RWPE2 (cell line): ENCODE data around the gene PCP2.

Experiments
- ATAC-seq: fragments of 200-7000 bp; cut with Tn5 transposase; 3 replicates; pipeline ENCODE4 v1.9.1; 2021; ENCODE audit warnings: low read depth
- DNase-seq: peaks from one replicate; pipeline ENCODE4 v3.0.0-alpha.2; 2020; ENCODE audit warnings: low spot score
- H3K27ac ChIP-seq: fragments of 450-650 bp; 2 replicates; pipeline ENCODE4 v1.5.1; 2017; ENCODE audit warnings: mild to moderate bottlenecking; ENCODE audit not compliant: poor library complexity, severe bottlenecking
- H3K27me3 ChIP-seq: fragments of 250-450 bp; sonication (Bioruptor Pico); 2 replicates; pipeline ENCODE4 v1.5.1; 2021; ENCODE audit warnings: mild to moderate bottlenecking, moderate library complexity; ENCODE audit not compliant: insufficient read depth, poor library complexity, severe bottlenecking
- H3K36me3 ChIP-seq: fragments of 250-450 bp; sonication (Bioruptor Pico); 2 replicates; pipeline ENCODE4 v1.5.1; 2020; ENCODE audit warnings: low read depth, mild to moderate bottlenecking, moderate library complexity
- H3K4me1 ChIP-seq: fragments of 250-450 bp; sonication (Bioruptor Pico); 2 replicates; pipeline ENCODE4 v1.5.1; 2021; ENCODE audit warnings: mild to moderate bottlenecking, moderate library complexity; ENCODE audit not compliant: insufficient read depth, poor library complexity, severe bottlenecking
- H3K4me3 ChIP-seq: fragments of 250-450 bp; sonication (Bioruptor Pico); 2 replicates; pipeline ENCODE4 v1.5.1; 2021; ENCODE audit warnings: mild to moderate bottlenecking, moderate library complexity; ENCODE audit not compliant: severe bottlenecking
- H3K9me3 ChIP-seq: fragments of 250-450 bp; sonication (Bioruptor Pico); 2 replicates; pipeline ENCODE4 v1.5.1; 2021; ENCODE audit warnings: mild to moderate bottlenecking, moderate library complexity; ENCODE audit not compliant: severe bottlenecking
- TF ChIP-seq, protein P1 (sequence below): fragments of 450-650 bp; IDR thresholded peaks from one replicate; pipeline ENCODE4 v1.5.1; 2017; ENCODE audit warnings: mild to moderate bottlenecking, moderate library complexity; ENCODE audit not compliant: poor library complexity, severe bottlenecking

The PCP2 gene

GRCh38 chr19:7662657-7663056 is 29.1 kb upstream of the PCP2 start:
- Histone ChIP-seq H3K36me3 (no peaks in the 10 kb centered on the region), H3K9me3 (no peaks in the 10 kb centered on the region), H3K27ac (no peak overlapping the region), H3K4me3 (no peak overlapping the region), H3K4me1 (no peaks in the 10 kb centered on the region), H3K27me3 (no peaks in the 10 kb centered on the region)
- no peak for ATAC-seq
- no peak for DNase-seq
- TF ChIP-seq, protein P1, sequence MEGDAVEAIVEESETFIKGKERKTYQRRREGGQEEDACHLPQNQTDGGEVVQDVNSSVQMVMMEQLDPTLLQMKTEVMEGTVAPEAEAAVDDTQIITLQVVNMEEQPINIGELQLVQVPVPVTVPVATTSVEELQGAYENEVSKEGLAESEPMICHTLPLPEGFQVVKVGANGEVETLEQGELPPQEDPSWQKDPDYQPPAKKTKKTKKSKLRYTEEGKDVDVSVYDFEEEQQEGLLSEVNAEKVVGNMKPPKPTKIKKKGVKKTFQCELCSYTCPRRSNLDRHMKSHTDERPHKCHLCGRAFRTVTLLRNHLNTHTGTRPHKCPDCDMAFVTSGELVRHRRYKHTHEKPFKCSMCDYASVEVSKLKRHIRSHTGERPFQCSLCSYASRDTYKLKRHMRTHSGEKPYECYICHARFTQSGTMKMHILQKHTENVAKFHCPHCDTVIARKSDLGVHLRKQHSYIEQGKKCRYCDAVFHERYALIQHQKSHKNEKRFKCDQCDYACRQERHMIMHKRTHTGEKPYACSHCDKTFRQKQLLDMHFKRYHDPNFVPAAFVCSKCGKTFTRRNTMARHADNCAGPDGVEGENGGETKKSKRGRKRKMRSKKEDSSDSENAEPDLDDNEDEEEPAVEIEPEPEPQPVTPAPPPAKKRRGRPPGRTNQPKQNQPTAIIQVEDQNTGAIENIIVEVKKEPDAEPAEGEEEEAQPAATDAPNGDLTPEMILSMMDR: no peak

DNA sequence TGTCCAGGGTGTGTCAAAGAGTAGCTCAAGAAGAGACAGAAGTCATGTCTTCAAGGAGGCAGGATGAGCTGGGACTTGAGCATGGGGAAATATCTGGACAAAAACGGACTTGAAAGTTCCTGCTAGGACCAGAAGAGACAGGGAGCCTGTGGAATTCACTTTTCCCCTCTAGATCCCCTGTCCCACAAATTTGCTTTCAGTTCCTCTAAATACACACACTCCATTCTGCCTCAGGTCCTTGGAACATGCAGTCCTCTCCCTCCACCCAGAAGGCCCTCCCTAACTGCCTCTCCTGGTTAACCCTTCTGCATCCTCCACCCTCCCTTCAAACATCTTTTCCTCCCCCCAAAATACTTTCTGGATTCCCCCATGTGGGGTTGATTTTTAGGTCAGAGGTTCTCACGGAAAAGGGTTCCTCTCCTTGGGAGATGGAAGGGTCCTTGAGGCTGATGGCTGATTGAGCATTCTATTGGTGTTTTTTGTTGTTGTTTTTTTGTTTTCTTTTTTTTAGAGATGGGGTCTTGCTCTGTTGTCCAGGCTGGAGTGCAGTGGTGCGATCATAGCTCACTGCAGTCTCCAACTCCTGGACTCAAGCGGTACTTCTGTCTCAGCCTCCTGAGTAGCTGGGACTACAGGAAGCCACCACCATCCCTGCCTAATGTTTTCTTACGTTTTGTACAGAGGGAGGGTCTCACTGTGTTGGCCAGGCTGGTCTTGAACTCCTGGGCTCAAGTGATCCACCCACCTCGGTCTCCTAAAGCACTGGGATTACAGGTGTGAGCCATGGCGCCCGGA is 28.4 kb upstream of the PCP2 start:
- no peak for DNase-seq

DNA sequence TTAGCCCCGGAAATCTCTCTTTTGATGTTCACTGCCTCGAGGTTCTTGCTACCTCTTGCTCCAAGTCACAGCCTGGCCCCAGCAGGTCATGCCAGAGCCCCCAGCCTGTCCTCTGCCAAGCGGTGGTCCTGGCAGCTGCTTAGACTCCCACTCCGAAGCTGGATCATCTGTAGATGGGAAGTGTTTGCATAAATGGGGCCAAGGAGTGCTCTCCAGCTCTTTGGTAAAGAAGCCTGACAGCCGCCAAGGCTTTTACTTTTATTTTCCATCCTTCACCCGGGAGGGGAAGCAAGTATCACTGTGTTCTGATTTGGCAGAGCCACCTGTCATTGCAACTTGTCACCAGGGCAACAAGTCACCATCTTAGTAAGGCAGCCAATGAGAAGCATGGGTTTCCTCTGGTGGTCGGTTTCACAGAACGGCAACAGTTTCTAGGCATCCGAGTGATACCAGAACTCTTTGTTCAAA is 24.7 kb upstream of the PCP2 start:
- no peaks in the 10 kb centered on the region for H3K36me3 ChIP-seq
- H3K27me3 ChIP-seq: no peaks in the 10 kb centered on the region
- DNase-seq: no peak
- no peaks in the 10 kb centered on the region for H3K9me3 ChIP-seq
- H3K27ac ChIP-seq: no peak overlapping the region
- TF ChIP-seq, protein P1: no peak
- ATAC-seq: no peak
- H3K4me1 ChIP-seq: no peaks in the 10 kb centered on the region
- no peak overlapping the region for H3K4me3 ChIP-seq

More for the DNA sequence above, 28.4 kb upstream of the PCP2 start:
- H3K36me3 ChIP-seq: no peaks in the 10 kb centered on the region
- H3K9me3 ChIP-seq: no peaks in the 10 kb centered on the region
- H3K4me1 ChIP-seq: no peaks in the 10 kb centered on the region
- no peak for ATAC-seq
- no peak overlapping the region for H3K27ac ChIP-seq
- H3K4me3 ChIP-seq: no peak overlapping the region
- no peaks in the 10 kb centered on the region for H3K27me3 ChIP-seq
- TF ChIP-seq, protein P1: no peak

- ATAC-seq: no peak
- Histone ChIP-seq H3K9me3 (no peaks in the 10 kb centered on the region), H3K4me1 (no peaks in the 10 kb centered on the region), H3K27ac (no peak overlapping the region), H3K4me3 (no peak overlapping the region), H3K27me3 (no peaks in the 10 kb centered on the region), H3K36me3 (no peaks in the 10 kb centered on the region)
- DNase-seq: no peak
- TF ChIP-seq, protein P1: no peak
Observed at GRCh38 chr19:7657131-7657751, 23.7 kb upstream of the PCP2 start.

DNA sequence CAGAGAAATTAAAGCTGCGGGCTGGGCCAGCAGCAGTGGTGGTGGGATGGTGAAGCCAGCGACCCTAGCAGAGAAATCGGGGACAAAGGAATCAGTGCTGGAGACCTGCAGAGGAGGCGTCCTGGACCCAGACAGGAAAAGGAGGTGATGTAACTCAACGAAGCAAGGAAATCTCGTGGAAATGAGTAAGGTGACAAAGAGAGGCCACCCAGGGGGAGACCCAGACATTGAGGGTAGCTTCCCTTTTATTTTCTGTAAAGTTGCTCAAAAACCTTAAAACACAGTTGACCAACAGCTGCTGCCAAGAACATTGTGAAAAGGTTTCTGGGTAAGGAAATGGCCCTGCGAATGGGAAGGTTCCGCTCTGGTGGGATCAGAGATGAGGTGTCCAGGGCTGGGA is 22.1 kb upstream of the PCP2 start:
- Histone ChIP-seq H3K9me3 (no peaks in the 10 kb centered on the region), H3K36me3 (no peaks in the 10 kb centered on the region), H3K27ac (no peak overlapping the region), H3K27me3 (no peaks in the 10 kb centered on the region), H3K4me3 (no peak overlapping the region), H3K4me1 (no peaks in the 10 kb centered on the region)
- TF ChIP-seq, protein P1: no peak
- no peak for ATAC-seq
- no peak for DNase-seq
